Prostate gland (tissue), 2 donors: ENCODE measurements around the gene CGNL1. TPM values are rescaled to one million over a fixed set of nuclear protein-coding genes. Genes with fewer than 3 reads are reported as not detected.

Experiments
- DNase-seq: peaks from one replicate; pipeline ENCODE4 v3.0.0-alpha.2; 2019; ENCODE audit warnings: low spot score
- H3K27ac ChIP-seq, 2 donors: fragments of 200-600 bp; sonication (generic); 2 replicates each; pipeline ENCODE4 v1.5.1; 2017 to 2019
- H3K27me3 ChIP-seq: fragments of 200-600 bp; sonication (generic); replicated peaks from 2 replicates; pipeline ENCODE4 v1.5.1; 2019; ENCODE audit not compliant: insufficient read depth
- H3K36me3 ChIP-seq, 2 donors: fragments of 200-600 bp; sonication (generic); 1 replicate in 1 of 2; 2 replicates in 1 of 2; pipeline versions ENCODE4 v1.5.1 to v1.8.1; 2017 to 2019
- H3K4me1 ChIP-seq: fragments of 200-600 bp; sonication (generic); replicated peaks from 2 replicates; pipeline ENCODE4 v1.5.1; 2019
- H3K4me3 ChIP-seq, 2 donors: fragments of 200-600 bp; sonication (generic); 2 replicates each; pipeline ENCODE4 v1.5.1; 2017 to 2019
- H3K9me3 ChIP-seq: fragments of 200-600 bp; sonication (generic); 2 replicates; pipeline ENCODE4 v1.5.1; 2017
- POLR2A ChIP-seq: fragments of 450-650 bp; IDR thresholded peaks from one replicate; pipeline ENCODE4 v1.6.1; 2016; ENCODE audit warnings: antibody characterized with exemption, mild to moderate bottlenecking
- POLR2AphosphoS5 ChIP-seq: sonication (generic); formaldehyde crosslinking; IDR thresholded peaks from one replicate; pipeline ENCODE4 v1.6.1; 2017; ENCODE audit warnings: antibody characterized with exemption
- WGBS: methylation state at CpG from one replicate; pipeline ENCODE4 v1.1.5; 2018; 5-methylcytosine and 5-hydroxymethylcytosine counted together
- intact Hi-C: fragments of 100-400 bp; cut with DNase I; formaldehyde crosslinking; loops from one replicate; pipeline ENCODE4 v1.14.2; 2022
- total RNA-seq, 2 donors: library from RNA; depleted of rRNA; stranded (reverse); fragments of >200 nt; gene quantifications; one replicate each; pipeline ENCODE4 v1.1.0, GENCODE V29; 2016
- TF ChIP-seq, protein P1 (sequence below), 4 experiments: fragments of 200-600 bp in 2 of 4; fragments of 450-650 bp in 2 of 4; sonication (generic) in 2 of 4; IDR thresholded peaks; 1 replicate in 3 of 4; 2 replicates in 1 of 4; pipeline ENCODE4 v1.5.1; 2016 to 2019; ENCODE audit warnings: antibody characterized with exemption in 4 of 4, mild to moderate bottlenecking in 2 of 4, moderate library complexity in 2 of 4

CGNL1 gene
- total RNA-seq, 2 donors from 2014 or later, result 49.0 to 65.6 TPM

DNA sequence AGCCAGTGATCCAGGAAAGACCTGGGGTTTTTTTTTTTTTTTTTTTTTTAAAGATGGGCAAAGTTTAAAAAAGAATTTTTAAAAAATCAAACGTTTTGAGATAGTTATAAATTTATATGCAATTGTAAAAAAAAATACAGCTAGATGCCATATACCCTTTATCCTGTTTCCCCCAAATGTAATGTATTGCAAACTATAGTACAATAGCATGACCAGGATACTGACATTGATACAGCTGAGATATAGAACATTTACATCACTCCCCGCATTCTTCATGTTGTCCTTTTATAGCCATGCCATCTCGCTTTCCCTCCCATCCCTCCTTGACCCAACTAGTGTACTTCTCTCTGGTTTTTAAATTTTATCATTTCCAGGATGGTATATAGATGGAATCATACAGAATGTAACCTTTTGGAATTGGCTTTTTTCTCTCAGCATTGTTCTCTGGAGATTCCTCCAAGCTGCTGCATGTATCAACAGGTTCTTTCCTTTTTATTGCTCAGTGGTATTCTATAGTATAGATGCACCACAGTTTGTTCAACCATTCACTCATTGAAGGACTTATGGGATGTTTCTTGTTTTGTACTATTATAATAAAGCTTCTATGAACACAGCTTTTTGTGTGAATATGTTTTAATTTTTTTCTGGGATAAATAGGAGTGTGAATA is 104.9 kb downstream of the CGNL1 start:
- Histone ChIP-seq H3K9me3 (no peaks in the 10 kb centered on the region), H3K36me3 (no peaks in the 10 kb centered on the region), H3K27me3 (no peaks in the 10 kb centered on the region), H3K27ac (no peak overlapping the region), H3K4me1 (peaks cover 16% of the 10 kb centered on the region), H3K4me3 (no peak overlapping the region)
- WGBS, result 84% methylated on average over 3 of the region's 3 CpGs
- no peak for TF ChIP-seq POLR2A
- TF ChIP-seq POLR2AphosphoS5, result no peak
- TF ChIP-seq, protein P1, sequence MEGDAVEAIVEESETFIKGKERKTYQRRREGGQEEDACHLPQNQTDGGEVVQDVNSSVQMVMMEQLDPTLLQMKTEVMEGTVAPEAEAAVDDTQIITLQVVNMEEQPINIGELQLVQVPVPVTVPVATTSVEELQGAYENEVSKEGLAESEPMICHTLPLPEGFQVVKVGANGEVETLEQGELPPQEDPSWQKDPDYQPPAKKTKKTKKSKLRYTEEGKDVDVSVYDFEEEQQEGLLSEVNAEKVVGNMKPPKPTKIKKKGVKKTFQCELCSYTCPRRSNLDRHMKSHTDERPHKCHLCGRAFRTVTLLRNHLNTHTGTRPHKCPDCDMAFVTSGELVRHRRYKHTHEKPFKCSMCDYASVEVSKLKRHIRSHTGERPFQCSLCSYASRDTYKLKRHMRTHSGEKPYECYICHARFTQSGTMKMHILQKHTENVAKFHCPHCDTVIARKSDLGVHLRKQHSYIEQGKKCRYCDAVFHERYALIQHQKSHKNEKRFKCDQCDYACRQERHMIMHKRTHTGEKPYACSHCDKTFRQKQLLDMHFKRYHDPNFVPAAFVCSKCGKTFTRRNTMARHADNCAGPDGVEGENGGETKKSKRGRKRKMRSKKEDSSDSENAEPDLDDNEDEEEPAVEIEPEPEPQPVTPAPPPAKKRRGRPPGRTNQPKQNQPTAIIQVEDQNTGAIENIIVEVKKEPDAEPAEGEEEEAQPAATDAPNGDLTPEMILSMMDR (IDR thresholded peaks at IDR 0.05), result no peak
- no peak for DNase-seq
- intact Hi-C loops, result no loop called here

DNA sequence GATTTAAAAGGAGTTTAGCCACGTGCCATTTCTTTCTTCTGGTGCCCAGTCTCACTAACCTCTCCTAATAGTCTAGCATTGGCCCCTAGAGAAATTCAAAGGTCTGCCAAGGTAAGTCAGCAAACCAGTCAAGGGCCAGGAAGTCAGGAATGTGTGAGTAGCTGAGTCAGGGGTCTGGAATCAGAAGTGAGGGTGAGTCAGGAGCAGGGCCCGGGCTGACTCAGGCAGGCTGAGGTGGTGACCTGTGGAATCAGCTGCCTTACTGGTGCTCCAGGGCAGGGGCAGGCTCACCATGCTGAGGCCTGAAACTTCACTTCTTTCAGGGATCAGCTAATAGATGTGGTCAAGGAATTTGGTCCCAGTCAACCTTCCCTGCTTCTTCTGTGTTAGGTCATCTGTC is 109.6 kb downstream of the CGNL1 start:
- H3K36me3 ChIP-seq, result no peaks in the 10 kb centered on the region
- H3K4me1 ChIP-seq, result no peaks in the 10 kb centered on the region
- intact Hi-C loops, result no loop called here
- no peaks in the 10 kb centered on the region for H3K27me3 ChIP-seq
- DNase-seq, result no peak
- H3K27ac ChIP-seq, result no peak overlapping the region
- H3K4me3 ChIP-seq, result no peak overlapping the region
- TF ChIP-seq, protein P1 (IDR thresholded peaks at IDR 0.05), result no peak
- no peak for TF ChIP-seq POLR2A
- TF ChIP-seq POLR2AphosphoS5, result no peak
- WGBS, result 29% methylated on average over 2 of the region's 2 CpGs
- no peaks in the 10 kb centered on the region for H3K9me3 ChIP-seq

DNA sequence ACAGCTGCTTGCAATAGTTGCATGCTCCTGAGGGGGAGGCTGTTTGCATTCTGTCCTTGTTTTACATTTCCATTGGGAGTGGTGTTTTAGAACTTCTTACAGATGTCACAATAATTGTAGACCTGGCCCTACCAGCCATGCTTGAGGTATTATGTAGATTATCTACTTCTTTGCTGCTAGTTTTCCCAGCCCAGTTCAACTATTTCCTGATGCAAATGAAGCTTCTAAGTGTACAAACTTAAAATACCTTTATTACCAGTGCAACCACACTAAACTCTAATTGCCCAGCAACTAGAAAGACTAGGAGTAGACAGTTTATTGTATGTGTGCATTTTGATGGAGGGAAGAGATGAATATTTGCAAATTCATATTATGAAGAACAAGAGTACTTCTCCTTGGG is 110.5 kb downstream of the CGNL1 start:
- Histone ChIP-seq H3K36me3 (no peaks in the 10 kb centered on the region), H3K27ac (no peak overlapping the region), H3K27me3 (no peaks in the 10 kb centered on the region), H3K4me3 (no peak overlapping the region), H3K9me3 (no peaks in the 10 kb centered on the region), H3K4me1 (no peaks in the 10 kb centered on the region)
- intact Hi-C loops, result no loop called here
- no peak for DNase-seq
- no peak for TF ChIP-seq POLR2A
- TF ChIP-seq, protein P1 (IDR thresholded peaks at IDR 0.05), result no peak
- no peak for TF ChIP-seq POLR2AphosphoS5

DNA sequence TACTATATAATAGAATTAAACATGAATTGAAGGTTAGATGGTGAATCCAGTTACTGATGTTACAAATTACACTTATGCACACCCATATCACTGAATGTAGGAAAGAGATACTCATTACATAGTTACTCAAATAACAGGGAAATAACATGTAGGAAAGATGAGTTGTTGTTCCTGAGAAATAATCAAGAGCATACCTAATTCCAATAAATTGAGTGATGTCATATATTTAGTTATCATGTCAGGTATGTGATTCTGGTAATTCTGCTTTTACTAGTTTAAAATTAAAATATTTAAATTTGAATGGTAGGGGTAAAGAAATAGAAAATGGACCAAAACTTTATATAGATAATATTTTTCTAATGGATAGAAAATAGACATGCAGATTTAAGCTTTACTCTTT is 112.8 kb downstream of the CGNL1 start:
- no peak overlapping the region for H3K27ac ChIP-seq
- no peaks in the 10 kb centered on the region for H3K36me3 ChIP-seq
- no peaks in the 10 kb centered on the region for H3K27me3 ChIP-seq
- H3K4me3 ChIP-seq, result no peak overlapping the region
- TF ChIP-seq POLR2A (no peak), POLR2AphosphoS5 (no peak)
- TF ChIP-seq, protein P1 (IDR thresholded peaks at IDR 0.05), result no peak
- peaks cover under 1% of the 10 kb centered on the region for H3K4me1 ChIP-seq
- DNase-seq, result no peak
- H3K9me3 ChIP-seq, result no peaks in the 10 kb centered on the region
- intact Hi-C loops, result no loop called here

DNA sequence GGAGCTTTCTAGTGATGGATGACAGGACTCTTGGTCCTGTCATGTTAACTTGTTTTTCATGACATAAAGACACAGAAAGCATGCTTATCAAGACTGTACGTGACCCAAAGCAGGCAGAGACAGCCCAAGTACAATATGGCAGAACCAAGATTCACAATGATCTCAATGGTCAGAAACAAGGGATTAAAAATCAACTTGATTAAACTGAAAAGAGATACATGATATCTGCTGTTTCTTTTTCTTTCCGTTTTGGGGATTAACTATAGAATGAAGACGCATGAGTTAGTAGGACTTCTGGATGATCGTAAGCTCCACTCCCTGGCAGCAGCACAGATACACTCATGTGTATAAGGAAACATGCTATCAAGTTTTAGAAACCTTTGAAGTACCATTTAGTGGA is 117.0 kb downstream of the CGNL1 start:
- DNase-seq, result no peak
- no peaks in the 10 kb centered on the region for H3K9me3 ChIP-seq
- peaks cover 26% of the 10 kb centered on the region for H3K4me1 ChIP-seq
- intact Hi-C loops, result no loop called here
- H3K27me3 ChIP-seq, result no peaks in the 10 kb centered on the region
- H3K27ac ChIP-seq, result peak overlapping the region; percentile 78 to 97
- no peaks in the 10 kb centered on the region for H3K36me3 ChIP-seq
- 96% methylated on average over 4 of the region's 4 CpGs for WGBS
- H3K4me3 ChIP-seq, result no peak overlapping the region
- no peak for TF ChIP-seq POLR2AphosphoS5
